Fibroblast of mammary gland (primary cell): ENCODE measurements around the gene KHDRBS2.

ENCODE experiments used
- DNase-seq: peaks from one replicate; pipeline ENCODE4 v3.0.0-alpha.2; 2010; ENCODE audit warnings: low read depth
- H3K4me3 ChIP-seq: 2 replicates; pipeline ENCODE4 v1.5.1; 2011; ENCODE audit warnings: low read depth, mild to moderate bottlenecking, low read length, moderate library complexity; ENCODE audit not compliant: control insufficient read depth
- TF ChIP-seq, protein P1 (sequence below): conservative IDR thresholded peaks from 2 replicates; pipeline ENCODE4 v1.5.1; 2011; ENCODE audit warnings: low read depth, low read length, inconsistent platforms; ENCODE audit not compliant: control insufficient read depth, insufficient read depth

KHDRBS2 gene

DNA sequence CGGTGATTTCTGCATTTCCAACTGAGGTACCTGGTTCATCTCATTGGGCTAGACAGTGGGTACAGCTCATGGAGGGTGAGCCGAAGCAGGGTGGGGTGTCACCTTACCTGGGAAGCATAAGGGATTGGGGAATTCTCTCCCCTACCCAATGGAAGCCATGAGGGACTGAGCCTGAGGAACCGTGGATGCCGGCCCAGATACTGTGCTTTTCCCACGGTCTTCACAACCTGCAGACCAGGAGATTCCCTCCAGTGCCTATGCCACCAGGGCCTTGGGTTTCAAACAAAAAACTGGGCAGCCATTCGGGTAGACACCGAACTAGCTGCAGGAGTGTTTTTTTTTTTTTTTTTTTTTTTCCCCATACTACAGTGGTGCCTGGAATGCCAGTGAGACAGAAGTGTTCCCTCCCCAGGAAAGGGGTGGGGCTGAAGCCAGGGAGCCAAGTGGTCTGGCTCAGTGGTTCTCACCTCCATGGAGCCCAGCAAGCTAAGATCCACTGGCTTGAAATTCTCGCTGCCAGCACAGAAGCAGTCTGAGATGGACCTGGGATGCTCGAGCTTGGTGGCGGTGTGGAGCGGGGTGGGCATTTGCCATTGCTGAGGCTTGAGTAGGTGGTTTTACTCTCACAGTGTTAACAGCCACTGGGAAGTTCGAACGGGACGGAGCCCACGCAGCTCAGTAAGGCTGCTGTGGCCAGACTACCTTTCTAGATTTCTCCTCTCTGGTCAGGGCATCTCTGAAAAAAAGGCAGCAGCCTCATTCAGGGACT lies 416.2 kb downstream of the KHDRBS2 start:
- DNase-seq = no peak
- TF ChIP-seq, protein P1, sequence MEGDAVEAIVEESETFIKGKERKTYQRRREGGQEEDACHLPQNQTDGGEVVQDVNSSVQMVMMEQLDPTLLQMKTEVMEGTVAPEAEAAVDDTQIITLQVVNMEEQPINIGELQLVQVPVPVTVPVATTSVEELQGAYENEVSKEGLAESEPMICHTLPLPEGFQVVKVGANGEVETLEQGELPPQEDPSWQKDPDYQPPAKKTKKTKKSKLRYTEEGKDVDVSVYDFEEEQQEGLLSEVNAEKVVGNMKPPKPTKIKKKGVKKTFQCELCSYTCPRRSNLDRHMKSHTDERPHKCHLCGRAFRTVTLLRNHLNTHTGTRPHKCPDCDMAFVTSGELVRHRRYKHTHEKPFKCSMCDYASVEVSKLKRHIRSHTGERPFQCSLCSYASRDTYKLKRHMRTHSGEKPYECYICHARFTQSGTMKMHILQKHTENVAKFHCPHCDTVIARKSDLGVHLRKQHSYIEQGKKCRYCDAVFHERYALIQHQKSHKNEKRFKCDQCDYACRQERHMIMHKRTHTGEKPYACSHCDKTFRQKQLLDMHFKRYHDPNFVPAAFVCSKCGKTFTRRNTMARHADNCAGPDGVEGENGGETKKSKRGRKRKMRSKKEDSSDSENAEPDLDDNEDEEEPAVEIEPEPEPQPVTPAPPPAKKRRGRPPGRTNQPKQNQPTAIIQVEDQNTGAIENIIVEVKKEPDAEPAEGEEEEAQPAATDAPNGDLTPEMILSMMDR = no peak
- no peak overlapping the region for H3K4me3 ChIP-seq

DNA sequence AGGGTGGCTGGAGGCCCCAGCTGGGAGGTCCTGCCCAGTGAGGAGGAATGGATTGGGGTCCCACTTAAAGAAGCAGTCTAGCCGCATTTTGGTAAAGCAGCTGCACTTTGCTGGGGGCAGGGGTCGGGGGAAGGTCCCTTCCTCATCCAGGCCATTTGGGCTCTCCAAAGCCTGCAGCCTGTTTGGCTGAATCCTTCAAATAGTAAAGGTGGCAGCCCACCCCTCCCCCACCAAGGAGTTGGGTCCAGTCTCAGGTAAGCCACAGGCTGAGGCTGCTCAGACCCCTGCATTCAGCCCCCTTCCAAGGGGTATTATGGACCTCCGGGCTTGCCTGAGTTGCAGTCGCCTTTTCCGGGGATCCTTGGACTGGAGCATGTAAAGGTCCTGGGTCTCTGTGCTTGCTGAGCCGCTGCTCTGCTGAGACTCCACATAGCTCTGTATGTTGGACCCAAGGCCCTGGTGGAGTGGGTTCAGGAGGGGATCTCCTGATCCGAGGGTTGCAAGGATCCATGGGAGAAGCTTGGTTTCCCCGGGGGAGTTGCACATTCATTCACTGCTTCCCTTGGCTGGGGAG lies 417.4 kb downstream of the KHDRBS2 start:
- TF ChIP-seq, protein P1 = no peak
- no peak for DNase-seq
- no peak overlapping the region for H3K4me3 ChIP-seq

DNA sequence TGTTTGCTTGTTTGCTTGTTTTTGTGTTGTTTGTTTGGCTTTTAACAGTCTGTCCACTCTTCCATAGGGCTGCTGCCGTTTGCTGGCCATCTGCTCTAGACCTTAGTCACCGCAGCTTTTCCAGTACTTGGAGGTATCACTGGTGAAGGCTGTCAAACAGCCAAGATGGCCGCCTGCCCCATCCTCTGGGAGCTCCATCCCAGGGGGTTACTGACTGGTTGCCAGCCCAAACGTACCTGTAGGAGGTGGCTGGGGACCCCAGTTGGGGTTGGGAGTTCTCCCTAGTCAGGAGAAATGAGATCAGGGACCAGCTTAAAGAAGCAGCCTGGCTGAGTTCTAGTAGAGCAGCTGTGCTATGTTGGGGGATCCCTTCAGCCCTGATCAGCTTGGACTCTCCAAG lies 418.4 kb downstream of the KHDRBS2 start:
- TF ChIP-seq, protein P1 = no peak
- no peak for DNase-seq
- H3K4me3 ChIP-seq = no peak overlapping the region

DNA sequence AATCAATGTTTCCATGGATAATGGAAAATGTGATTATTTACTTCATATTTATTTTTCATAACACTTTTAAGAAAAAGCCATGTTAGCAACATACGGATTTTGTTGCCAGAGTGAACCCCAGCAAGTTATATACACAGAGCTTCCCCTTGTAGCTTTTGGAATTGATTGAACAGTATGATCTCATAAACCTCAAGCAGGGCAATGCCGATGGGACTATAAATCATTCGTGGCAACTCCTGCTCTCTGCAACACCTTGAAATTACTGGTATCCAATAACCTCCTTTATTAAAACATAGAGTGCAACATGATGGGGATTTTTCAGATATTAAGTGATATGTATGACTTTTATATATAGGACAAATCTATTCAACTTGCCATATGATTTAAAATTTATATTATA lies 428.5 kb downstream of the KHDRBS2 start:
- DNase-seq = no peak
- TF ChIP-seq, protein P1 = no peak
- no peak overlapping the region for H3K4me3 ChIP-seq

DNA sequence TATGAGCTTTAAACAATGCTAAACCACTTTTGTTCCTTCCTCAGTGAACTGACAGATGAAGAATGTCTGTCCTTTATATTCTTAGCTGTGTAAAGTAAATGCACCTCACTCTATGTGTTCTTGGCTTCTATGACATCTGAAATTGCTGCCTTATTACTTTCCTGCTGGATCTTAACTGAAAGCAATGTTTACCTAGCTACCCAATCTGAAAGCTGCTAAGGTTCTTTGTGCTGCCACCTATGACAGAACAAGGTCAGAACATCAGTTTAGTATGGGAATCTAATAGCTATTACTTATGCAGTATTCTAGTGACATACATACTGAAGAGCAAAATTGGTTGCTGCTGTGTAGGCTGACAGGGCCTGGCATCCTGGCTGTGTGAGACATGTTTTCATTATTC lies 444.1 kb downstream of the KHDRBS2 start:
- H3K4me3 ChIP-seq = no peak overlapping the region
- TF ChIP-seq, protein P1 = no peak
- DNase-seq = no peak

DNA sequence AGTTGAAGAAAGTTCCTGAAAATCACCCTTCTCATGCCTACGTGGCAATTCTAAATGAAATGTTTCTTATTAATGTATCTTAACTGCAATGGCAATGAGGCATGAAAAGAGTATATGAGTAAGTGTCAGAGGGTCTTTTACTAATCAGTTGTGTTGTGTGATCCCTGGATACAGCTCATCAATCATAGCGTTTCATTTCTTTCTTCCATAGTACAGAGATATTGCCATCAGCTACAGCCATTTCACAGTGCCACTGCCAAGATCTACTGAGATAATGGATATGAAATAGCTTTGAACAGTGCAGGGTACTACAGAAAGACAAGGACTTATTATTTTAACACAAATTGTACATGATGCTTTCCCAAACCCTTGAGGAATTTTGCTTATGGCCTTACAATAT lies 450.8 kb downstream of the KHDRBS2 start:
- H3K4me3 ChIP-seq = no peak overlapping the region
- TF ChIP-seq, protein P1 = no peak
- DNase-seq = no peak
